Ureter (tissue), 1 donor: ENCODE data around the gene RSPH1. TPM values are rescaled to one million over a fixed set of nuclear protein-coding genes. Genes with fewer than 3 reads are reported as not detected.

Experiments used
- DNase-seq: peaks from one replicate; pipeline ENCODE4 v3.0.0-alpha.2; 2020; ENCODE audit warnings: low spot score
- total RNA-seq: library from RNA; stranded (reverse); gene quantifications from one replicate; pipeline ENCODE4 v1.2.4, GENCODE V29; 2023
- donor health status: DM: yes; HTN: yes; CAD: no.

RSPH1 gene
- total RNA-seq, 1 donor from 2014 or later, result 7.8 TPM

DNA sequence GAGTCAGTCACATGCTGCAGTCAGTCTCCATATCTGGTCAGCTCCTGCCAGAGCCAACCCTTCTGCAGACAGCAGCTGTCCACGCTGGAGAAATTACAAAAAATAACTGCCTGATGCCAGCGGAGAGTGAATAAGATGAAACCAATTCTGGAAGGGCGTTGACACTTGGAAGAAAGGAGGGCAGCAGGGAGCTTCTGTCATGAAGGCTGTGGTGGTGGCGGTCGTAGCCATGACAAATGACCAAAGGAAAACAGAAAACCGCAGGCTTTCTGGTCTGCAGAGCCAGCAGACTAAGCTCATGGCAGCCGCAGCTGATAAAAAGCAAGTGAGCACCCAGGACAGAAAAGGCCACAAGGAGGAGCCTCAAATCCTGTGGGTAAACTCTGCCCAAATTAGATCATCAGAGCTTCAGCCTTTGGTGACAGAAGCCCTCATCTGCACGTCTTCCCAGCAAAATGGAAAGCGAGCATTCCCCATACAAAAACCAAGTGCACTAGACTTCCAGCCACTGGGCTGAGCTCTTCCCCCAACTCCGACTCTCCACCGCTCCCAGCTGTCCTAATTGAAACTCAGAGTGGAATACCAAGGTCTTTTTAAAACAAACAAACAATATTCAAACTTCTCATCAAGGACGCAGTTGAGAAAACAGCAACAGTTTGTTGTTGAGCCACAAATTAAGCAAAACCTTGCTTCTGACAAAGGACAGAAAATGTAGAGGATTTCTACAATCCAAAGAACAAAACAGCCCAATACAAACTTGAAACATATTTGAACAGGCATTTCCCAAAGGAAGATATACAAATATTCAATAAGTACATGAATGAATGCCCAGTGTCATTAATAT, 28.7 kb downstream of the RSPH1 start:
- no peak for DNase-seq

DNA sequence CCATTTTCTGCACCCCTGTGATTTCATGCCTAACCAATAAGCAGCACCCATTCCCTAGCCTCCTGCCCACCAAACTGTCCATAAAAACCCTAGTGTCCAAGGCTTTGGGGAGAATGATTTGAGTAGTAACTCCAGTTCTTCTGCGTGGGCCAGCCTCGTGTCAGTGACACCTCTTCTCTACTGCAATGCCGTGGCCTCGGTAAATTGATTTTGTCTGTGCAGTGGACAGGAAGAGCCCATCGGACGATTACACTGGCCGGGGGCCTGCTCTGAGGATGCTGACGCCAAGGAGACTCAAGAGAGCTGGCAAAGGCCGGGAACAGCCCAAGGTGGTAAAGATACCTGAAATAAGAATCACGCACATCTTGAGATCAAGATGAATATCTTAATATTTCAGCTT, 29.3 kb downstream of the RSPH1 start:
- DNase-seq, result no peak

DNA sequence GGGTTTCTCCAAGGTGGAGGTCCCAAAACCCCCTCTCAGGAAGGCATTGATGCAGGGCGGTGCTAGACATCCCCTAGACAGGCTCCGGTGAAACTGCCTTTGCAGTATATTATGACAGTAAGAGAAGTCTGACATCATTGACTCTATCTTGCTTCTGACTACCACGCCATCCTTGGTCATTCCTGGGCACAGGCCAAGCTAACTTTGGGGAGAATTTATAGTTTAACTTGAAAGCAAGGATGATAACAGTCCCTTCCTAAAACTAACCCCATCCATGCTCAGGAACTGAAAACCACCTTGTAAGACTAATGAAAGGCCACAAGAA, 30.3 kb downstream of the RSPH1 start:
- no peak for DNase-seq

DNA sequence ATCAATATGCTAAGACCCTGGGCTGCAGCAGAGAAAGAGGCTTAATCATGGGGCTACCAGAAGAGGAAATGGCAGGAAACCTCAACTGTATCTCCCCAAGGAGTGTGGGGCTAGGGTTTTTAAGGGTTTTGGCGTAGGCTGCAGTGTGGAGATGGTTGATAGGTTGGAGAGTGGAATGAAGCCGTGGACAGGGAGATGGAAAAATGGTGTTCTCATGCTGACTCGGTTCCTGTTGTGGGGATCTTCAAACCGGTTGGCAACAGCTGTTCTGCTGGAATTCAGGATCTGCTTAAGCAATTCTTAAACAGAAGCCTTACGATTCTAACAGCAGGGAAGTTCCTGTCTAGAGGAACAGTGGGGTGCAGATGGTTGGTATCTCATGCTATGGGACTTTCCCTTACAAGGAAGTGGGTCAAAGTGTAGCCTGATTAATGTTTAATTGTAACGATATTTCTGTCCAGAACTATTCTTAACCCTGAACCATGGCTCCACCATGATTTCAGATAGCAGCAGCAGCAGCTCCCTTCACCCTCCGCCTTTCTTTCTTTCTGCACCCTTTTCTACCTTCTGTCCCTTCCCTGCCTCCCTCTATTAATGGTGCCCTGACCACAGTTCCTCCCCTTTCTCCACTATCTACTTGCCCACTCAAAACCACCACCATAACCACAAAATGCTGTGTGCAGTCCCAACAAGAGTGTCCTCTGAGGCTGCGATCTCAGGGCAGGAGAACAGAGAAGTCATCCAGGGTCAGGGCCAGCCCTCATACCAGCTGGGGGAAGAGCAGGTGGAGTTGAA, 30.8 kb downstream of the RSPH1 start:
- DNase-seq, result no peak

DNA sequence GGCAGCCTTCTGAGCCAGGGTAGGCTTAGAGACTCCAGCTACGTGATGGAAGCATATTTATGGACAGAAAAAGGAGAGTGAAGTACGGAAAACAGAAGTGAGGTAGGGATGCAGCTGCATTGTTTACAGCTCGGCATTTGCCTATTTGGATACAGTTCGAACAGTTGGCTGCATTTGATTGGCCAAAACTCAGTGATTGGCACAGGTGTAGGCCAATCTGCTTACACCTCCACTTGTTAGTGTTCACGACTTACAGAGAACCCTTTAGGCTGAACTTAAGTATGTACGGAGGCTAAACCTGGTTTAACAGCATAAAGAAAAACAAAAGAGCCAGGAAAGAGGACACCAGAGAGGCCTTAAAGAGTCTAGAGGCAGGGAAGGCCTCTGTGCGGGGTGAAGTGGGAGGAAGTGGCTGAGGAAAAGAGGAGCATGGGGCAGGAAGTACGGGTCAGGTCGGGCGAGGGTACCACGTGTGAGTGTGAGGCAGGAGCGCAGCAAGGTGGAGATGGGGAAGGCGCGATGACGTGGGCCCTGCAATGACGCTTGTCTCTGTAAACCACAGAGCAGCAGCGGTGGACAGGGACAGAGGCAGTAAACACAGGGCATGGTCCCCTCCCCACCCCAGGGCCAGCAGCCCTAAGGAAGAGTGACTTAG, 32.0 kb downstream of the RSPH1 start:
- DNase-seq, result no peak

DNA sequence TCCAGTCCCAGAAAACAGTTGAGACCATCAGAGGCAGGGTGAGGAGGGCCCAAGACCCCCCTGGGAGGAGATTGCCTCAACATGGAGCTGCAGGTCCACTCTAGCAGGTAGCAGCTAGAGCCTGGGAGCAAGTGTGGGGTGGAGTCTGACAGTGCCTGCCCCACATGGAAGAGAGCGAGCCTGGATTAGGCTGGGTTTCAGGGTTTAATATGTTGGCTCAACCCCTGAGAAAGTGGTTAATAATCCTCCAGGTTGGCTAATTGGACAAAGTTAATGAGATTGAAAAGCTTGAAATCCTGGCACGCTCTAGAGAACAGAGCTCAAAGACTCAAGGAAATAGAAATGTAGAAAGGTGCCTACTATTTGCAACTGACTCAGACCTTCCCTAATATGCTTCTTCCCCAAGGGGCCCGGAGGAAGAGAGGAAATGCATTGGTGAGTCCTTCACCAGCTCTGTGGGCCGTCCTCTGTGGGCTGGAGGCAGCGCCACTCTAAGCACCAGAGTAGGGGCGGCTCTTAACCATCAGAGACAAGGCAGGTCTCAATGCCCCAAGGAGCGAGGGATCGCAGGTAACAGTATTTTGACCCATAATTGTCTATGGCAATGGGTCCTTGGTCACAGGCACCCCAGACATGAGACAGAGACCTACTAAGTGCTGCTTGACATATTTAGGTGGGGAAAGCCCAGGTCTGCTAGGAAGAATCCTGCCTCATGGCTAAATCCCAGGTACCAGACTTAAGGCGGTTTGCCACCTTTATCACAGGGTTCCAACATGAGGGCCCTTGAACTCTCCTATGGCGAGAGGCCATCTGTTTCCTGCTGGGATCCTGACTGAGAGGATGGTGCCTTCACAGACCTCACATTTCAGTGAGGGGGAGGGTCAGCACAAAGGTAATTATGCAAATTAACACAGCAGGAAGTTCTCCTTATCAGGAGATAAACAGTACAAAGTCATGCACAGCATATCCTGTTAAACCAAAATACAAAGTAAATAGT, 33.8 kb downstream of the RSPH1 start:
- DNase-seq, result no peak

DNA sequence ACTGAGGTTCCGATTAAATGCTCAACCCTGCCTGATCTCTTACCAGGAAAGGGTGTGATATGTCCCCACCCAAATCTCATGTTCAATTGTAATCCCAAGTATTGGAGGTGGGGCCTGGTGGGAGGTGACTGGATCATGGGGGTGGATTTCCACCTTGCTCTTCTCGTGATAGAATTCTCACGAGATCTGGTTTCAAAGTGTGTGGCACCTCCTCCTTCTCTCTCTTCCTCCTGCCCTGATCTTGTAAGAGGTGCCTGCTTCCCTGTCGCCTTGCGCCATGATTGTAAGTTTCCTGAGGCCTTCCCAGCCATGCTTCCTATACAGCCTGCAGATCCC, 34.9 kb downstream of the RSPH1 start:
- DNase-seq, result no peak

DNA sequence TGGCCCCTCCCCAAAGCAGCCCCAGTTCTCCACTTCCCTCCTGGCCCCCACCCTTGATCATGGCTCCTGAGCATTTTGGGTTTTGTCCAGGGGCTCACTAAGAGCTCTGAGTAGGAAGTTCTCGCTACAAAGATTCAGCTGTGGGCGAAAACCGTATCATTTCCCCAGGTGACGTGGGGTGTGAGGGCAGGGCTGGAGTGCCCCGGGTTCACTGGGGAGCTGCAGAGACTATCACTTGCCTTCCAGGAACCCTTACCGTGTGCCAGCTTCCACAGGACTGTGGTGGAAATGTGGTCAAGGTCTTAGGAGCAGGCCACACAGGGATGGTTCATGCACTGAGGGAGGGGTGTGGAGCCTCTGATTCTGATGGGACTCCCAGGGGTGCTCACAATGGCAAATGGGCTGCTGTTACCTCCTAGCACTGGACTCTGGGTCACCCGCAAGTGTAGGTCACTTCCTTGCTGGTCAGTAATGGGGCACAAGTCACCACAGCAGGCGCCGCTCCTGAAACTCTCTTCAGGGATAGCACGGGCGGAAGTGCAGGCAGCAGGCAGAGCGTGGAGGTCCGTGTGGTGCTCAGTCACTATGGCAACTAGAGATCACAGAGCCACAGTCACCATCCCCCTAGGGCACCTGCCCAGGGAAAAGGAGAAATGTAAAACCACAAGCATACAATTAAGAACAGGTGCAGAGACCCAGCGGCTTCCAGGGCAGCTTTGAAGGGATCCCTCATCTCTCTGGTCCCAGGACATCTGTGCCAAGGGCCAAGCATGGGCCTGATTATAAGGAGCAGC, 35.4 kb downstream of the RSPH1 start:
- DNase-seq, result no peak

DNA sequence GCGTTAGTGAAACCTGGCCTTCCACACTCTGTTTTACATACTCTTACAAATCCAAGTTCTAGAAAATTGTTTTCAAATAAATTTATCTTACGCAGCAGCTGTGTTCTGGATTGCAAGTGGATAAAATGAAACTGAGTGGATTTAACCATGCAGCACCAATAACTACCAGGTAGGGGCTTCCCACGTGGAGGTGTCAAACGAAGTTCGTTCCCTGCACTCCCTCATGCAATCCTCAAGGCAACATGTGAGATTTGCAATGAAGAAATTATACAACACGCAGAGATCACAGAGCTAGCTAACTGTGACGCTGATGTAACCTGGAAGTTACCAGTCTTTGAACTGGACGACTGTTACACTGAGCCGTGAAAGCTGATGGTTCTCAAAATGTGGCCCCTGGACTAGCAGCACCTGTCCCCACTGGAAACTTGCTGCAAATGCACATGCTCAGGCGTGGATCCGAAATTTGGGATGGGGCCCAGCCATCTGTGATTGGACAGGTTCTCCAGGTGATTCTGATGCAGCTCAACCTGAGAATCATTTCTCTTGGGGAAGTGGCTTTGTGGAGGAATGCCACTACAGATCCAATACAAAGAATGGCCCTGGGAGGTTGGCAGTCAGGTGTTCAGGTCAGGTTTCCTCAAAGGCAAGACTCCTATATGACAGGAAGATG, 36.3 kb downstream of the RSPH1 start:
- no peak for DNase-seq

DNA sequence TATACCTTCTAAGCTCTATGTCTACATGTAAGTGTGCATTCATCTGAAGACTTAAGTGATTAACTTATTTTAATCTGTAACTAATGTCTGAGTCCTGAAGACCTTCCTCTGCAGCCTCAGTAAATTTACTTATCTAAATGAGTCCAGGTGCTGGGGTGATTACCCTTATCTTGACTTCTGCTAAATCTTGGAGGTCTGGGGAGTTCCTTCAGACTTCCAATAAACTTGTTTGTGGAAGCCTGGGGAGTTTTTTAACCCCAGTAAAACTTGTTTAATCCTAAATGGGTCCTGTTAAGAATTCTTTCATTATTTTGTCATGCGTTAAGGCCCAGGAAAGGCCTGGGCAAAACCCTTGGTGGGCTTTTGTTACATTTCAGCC, 37.0 kb downstream of the RSPH1 start:
- DNase-seq, result no peak

DNA sequence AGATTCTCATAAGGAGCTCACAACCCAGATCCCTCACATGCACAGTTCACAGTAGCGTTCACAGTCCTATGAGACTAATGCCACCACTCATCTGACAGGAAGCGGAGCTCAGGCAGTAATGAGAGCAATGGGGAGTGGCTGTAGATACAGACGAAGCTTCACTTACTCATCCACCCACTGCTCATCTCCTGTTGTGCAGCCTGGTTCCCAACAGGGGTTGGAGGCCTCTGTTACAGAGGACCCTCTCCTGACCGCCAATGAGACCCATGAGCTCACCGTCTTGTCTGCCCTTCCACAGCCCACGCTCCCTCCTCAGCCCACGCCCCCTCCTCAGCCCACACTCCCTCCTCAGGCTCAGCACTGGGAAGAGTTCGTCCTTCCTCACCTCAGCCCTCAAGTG, 39.6 kb downstream of the RSPH1 start:
- no peak for DNase-seq

DNA sequence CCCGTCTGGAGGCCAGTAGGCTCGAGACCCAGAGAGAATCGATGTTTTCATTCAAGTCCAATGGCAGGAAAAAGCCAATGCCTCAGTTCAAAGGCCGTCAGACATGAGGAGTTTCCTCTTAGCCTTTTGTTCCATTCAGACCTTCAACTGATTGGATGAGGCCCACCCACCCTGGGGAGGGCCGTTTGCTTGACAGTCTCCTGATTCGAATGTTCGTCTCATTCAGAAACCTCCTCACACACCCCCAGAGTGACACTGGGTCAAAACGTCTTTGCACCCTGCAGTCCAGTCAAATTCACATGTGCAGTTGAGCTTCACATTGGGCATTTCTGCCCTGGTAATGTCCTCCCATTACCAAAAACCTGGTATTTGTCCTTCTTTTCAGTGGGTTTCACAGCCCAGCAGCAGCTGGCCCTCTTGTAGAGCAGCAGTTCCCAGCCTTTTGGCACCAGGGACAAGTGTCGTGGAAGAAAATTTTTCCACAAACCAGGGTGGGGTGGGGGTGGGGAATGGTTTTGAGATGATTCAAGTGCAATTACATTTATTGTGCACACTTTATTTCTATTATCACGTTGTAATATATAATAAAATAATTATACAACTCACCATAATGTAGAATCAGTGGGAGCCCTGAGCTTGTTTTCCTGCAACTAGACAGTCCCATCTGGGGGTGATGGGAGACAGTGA, 40.1 kb downstream of the RSPH1 start:
- DNase-seq, result no peak

DNA sequence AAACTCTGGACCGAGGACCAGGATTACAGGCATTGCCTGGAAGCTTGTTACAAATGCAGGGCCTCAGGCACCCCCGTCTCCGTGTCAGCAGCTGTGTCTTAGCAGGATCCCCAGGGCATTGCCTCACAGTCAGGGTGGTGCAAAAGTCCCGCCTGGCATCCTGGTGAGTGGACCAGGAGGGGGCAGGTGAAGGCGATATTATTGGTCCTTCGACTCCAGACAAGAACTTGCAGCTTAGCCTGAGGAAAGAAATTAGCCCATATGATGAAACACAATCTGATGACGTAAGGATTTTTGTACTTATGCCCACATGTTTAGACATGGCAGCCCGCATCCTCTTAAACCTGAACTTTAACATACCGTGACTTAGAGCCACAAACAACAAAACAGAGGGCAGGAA, 40.8 kb downstream of the RSPH1 start:
- DNase-seq, result no peak

DNA sequence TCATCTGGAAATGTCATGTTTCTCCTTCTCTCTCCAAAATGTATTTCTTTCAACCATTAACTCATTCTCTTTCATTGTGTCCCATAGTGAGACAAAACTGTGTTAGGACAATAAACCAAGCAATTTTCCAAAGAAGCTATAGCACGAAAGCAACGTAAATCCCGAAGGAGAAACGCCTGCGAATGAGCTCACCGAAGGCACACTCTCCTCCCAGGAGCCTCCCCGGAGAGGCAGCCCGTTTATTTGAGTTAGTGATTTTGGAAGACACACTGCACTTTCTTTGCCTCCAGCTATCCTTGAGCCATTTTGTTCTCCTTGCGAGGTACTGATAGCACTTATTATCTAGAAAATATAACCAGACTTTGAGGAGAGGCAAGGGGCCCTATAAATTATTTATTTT, 41.2 kb downstream of the RSPH1 start:
- DNase-seq, result no peak

DNA sequence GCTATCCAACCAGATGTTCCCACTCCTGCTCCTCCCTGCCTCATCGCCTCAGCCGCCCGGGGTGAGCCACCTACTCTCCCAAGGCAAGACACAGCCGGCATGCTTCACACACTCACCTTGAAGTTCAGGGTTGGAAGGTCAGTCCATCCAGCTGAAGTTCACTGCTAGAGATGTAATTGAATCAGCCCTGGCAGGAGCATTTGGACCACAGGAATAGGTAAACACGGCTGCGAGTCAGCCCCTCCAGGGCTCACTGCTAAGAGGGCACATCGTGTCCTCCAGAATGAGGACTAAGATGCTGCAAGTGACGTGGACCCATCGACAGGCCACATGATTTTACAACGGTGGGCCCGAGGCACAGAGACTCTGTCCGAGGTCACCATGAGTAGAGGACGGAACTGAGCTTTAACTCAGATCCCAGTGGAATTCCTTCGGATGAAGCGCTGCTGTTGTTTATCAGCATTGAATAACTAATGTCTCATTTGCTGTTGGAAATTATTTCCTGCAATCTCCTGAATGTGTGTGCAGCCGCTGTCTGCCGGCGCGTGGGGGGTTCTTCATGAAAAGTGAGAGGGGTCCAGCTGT, 41.9 kb downstream of the RSPH1 start:
- no peak for DNase-seq

DNA sequence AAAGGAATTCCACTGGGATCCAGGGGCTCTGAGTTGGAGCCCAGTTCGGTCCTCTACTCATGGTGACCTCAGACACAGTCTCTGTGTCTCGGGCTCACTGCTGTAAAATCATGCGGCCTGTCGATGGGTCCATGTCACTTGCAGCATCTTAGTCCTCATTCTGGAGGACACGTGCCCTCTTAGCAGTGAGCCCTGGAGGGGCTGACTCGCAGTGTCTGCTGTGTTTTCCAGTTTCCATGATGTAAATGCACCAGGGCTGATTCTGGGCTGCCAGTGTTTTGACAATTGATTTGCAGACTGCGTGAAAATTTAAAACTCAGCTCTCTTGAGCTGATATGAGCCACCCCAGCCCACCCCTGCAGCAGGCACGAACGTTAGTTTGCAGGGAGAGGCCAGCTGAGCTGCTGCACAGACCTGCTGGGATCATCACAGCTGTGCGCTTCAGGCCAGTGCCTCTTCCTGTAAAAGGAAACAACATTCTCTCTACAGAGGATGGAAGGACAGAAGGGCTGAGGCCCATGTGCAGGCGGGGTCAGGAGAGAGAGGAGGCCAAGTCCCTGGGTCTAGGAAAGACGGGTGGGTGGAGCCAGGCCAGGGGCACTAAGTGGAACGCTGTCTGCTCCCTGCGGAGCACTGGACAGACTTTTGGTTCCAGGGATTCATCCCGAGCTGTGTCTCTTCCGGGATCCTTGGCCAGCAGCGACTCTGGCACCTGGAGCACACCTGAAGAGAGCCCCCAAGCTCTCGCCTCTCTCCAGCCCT, 42.6 kb downstream of the RSPH1 start:
- DNase-seq, result no peak

DNA sequence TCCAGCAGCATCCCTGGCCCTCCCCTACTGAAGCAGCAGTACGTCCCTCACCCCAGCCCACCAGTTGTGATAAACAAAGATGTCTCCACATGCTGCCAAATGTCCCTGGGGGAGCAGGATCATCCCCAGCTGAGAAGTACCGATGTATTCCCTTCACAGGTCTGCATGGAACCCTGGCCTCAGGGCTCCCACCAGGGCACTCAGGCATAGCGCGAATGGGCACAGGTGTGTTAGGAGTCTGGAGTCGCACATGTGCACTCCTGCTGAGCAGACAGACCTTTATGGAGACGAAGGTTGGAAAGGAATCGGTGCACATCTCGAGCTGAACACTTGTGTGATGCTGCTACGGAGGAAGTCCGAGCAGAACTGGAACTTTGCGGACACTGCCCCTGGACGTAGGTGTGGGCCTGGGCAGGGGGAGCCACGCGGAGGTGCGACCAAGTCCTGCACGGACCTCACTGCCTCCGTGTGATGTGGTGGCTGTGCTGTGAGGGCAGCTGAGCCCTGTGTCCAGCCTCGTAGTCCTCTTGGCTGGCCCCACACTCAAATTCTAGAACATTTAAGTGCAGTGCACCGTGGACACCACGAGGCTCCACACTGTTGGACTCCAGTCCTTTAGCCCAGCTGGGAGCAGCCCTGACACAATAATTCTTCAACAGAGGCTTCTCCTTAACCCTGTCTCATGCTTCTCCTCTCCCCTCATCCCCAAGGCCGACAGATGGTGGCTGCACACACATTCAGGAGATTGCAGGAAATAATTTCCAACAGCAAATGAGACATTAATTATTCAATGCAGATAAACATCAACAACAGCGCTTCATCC, 43.4 kb downstream of the RSPH1 start:
- no peak for DNase-seq

DNA sequence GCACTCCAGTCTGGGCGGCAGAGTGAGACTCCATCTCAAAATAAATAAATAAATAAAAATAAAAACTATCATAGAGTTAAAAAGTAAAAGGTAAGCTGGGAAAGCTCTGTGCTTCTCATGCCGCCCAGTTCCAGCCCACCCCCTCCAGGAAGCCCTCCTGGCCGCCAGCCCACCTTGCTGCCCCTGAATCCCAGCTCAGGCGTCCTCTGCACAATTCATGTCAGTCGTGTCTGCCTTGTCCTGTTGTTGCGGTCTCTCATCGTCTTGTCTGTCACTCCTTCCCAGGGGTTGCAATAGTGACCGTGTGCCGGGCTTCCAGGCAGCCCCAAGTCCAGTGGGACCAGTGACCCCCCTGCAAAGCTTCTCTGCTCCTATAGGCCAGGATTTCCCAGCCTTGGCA, 44.1 kb downstream of the RSPH1 start:
- no peak for DNase-seq
